Heart left ventricle (tissue), 13 donors: ENCODE data around the gene KCNQ1OT1.

Source experiments
- POLR2A ChIP-seq, 2 donors: fragments of 450-650 bp; IDR thresholded peaks; one replicate each; pipeline ENCODE4 v1.6.1; 2017; ENCODE audit warnings: antibody characterized with exemption in 2 of 2, mild to moderate bottlenecking in 2 of 2, moderate library complexity in 2 of 2
- TF ChIP-seq, protein P1 (sequence below), 12 donors: fragments of 200-600 bp; sonication (generic) in 4 of 12; IDR thresholded peaks; one replicate each; pipeline versions ENCODE4 v1.5.0 to v1.8.0; 2018 to 2022; ENCODE audit warnings: antibody characterized with exemption in 12 of 12, mild to moderate bottlenecking in 5 of 12
- donor health status: ischemic (EF 13 %, LVEDD 7.1; RV severe dilation, severe dysfunction).
- donor health status: DM: no; HTN: yes; CAD: no.
- donor health status: DM: no; HTN: no; CAD: no.
- donor health status: ischemic (EF 25% LVEDD 6.9; RV normal size, moderate dysfunction).
- donor health status: ischemic (EF 25% LVEDD 5.7; RV mildly dilated, moderate dysfunction).
- donor health status: ischemic (EF 35%, LVEDD 5.7; RV mildly dilated, moderate dysfunction).
- donor health status: nonischemic (EF 11% LVEDD 7.7; RV severe dilation, severe dysfunction).
- donor health status: DM: yes; HTN: yes; CAD: no.
- donor health status: PGD.
- donor health status: ischemic (EF 29% LVEDD 5.4; RV normal size, mild dysfunction).
- donor health status: nonischemic (EF 23%, LVEDD 6.1; RV moderate dilation, normal function).

DNA sequence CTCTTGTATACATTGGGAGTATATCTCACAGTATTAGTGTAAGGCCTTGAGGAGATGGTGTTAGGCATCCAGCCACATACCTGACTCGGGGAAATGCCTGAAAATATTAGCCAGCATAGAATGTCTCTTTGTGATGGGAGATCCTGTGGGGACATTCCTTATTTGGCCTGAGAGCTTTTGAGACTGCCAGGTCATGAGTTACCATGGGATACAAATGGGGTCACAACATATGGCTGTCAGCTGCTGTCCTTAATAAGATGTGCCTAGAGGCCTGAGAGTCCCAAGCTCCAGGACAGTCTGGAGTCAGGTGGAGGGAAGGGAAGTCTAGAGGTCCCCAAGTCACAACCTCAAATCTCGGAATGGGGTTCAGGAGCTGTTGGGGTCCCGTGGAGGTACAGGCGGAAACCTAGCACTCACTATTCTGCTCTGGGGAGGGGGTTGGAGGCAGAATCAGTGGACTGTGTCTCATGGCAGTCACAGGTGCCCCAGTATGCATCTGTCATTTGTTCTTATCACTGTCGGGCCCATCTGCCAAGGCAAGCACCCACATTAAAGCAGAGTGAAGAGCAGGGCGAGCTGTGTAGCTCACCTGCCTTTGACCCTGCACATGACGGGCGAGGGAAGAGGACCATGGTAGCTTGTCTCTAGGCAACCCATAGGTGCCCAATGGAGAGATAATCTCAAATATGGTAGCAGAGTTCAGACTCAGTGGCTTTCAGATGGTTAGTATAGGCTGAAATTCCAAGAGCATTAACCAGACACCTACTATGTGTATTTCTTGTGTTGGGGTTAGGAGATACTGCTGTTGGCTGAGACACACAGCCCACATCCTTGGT, 29.9 kb downstream of the KCNQ1OT1 start:
- TF ChIP-seq, protein P1, sequence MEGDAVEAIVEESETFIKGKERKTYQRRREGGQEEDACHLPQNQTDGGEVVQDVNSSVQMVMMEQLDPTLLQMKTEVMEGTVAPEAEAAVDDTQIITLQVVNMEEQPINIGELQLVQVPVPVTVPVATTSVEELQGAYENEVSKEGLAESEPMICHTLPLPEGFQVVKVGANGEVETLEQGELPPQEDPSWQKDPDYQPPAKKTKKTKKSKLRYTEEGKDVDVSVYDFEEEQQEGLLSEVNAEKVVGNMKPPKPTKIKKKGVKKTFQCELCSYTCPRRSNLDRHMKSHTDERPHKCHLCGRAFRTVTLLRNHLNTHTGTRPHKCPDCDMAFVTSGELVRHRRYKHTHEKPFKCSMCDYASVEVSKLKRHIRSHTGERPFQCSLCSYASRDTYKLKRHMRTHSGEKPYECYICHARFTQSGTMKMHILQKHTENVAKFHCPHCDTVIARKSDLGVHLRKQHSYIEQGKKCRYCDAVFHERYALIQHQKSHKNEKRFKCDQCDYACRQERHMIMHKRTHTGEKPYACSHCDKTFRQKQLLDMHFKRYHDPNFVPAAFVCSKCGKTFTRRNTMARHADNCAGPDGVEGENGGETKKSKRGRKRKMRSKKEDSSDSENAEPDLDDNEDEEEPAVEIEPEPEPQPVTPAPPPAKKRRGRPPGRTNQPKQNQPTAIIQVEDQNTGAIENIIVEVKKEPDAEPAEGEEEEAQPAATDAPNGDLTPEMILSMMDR (IDR thresholded peaks at IDR 0.05) = no peak
- TF ChIP-seq POLR2A (IDR thresholded peaks at IDR 0.05) = no peak
